Measurements from ENCODE around the gene CSNK1E. TPM values are rescaled to one million over a fixed set of nuclear protein-coding genes. Genes with fewer than 3 reads are reported as not detected.
A peak's percentile ranks its signal among the peaks of the same experiment; 100 is the strongest.

Gene CSNK1E
- total and polyA plus RNA-seq, 4 donors = 87.2 to 121 (median 112) TPM

DNA sequence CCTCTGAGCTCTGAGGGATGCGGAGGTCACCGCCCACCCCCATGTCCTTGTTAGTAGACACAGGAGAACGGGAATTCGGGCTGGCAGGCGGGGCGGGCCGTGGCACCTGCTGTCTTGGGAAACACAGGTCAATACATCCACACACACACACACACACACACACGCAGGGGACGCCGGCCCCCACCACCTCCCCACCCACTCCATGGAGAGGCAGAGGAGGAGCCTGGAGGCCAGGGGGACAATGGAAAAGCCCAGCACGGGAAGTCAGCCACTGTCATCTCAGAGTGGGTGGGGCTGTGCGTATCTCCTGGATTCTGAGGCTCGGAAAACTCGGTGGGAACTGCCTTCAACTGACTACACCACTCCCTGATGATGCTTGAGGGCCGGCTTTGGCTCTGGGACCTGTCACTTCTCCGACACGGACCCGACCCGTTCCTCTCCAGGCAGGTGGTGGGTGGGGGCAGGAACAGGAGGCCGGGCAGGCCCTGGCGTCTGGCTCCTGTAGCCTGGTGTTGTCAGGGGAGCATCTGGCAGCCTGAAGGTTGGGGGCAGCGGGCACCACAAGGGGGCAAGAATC lies 25.9 kb downstream of the CSNK1E start:
- WGBS, 2 donors = 68 to 85% methylated on average over 19 to 22 of the region's 22 CpGs
- no peaks in the 10 kb centered on the region for H3K9me3 ChIP-seq (ENCODE audit: control insufficient read depth in 4 of 4, insufficient read depth in 3 of 4, low read length in 3 of 4)
- ATAC-seq (ENCODE audit: insufficient read depth, low FRiP score) = no peak
- H3K4me3 ChIP-seq = no peak overlapping the region
- H3K27me3 ChIP-seq (ENCODE audit: control insufficient read depth in 3 of 3, insufficient read depth in 3 of 3, low read length in 2 of 3) = no peaks in the 10 kb centered on the region
- peaks cover 6 to 59% (median 24%) of the 10 kb centered on the region in 4 donors for H3K36me3 ChIP-seq (ENCODE audit: control insufficient read depth in 4 of 4, insufficient read depth in 4 of 4, low read length in 4 of 4)
- H3K4me1 ChIP-seq (ENCODE audit: control insufficient read depth in 5 of 5, insufficient read depth in 5 of 5, low read length in 5 of 5) = peaks cover 0 to 3% (median 2%) of the 10 kb centered on the region in 5 donors
- TF ChIP-seq, protein P1, sequence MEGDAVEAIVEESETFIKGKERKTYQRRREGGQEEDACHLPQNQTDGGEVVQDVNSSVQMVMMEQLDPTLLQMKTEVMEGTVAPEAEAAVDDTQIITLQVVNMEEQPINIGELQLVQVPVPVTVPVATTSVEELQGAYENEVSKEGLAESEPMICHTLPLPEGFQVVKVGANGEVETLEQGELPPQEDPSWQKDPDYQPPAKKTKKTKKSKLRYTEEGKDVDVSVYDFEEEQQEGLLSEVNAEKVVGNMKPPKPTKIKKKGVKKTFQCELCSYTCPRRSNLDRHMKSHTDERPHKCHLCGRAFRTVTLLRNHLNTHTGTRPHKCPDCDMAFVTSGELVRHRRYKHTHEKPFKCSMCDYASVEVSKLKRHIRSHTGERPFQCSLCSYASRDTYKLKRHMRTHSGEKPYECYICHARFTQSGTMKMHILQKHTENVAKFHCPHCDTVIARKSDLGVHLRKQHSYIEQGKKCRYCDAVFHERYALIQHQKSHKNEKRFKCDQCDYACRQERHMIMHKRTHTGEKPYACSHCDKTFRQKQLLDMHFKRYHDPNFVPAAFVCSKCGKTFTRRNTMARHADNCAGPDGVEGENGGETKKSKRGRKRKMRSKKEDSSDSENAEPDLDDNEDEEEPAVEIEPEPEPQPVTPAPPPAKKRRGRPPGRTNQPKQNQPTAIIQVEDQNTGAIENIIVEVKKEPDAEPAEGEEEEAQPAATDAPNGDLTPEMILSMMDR (IDR thresholded peaks at IDR 0.05; ENCODE audit: control extremely low read depth, extremely low read depth) = no peak
- peak overlapping the region in 1 of 2 donors; percentile 51 for H3K27ac ChIP-seq (ENCODE audit: low read depth in 1 of 2, low read length in 1 of 2)
- peak in 1 of 3 donors; percentile 32 for DNase-seq
- no peak overlapping the region for H3K9ac ChIP-seq (ENCODE audit: insufficient read depth in 1 of 2, low read length in 2 of 2)

DNA sequence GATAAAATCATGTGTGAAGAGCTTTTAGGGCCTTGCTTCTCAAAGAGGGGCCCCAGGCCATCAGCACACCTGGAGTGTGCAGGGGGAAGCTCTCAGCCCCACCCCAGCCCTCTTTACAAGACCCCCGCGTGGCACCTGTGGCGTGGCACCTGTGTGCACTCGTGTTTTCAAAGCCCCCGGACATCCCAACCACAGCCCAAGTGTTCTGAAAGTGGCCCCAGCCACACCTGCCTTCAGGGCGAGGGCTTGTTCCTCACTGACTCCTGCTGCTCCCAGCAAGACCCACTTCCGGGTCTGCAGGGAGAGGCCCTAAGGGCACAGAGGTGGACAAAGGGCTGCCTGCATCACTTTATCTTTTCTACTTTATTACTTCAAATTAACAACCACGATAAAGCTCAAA lies 26.9 kb downstream of the CSNK1E start:
- H3K27ac ChIP-seq (ENCODE audit: low read depth in 1 of 2, low read length in 1 of 2) = no peak overlapping the region

DNA sequence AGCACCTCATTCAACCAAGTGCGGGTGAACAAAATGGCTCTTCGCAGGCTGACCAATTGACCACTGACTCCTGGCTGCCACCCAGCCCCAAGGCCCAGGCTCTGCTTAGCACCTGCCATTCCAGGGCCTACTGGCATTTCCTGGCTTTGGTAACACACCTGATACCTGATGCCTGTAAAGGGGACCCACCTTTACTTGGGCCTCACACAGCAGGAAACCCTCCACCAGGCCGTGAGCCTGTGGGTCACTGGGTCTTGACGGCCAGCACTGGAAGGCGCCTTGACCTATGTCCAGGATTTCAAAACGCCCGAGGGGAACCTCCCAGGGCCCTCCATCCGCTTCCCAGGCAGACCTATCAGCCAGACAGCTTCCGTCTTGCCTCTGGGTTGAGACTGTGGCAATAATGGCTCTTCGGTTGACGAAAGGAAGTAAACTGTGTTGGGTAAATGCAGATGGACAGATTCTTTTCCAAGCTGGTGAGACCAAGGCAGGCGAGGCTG lies 27.6 kb downstream of the CSNK1E start:
- TF ChIP-seq, protein P1 (IDR thresholded peaks at IDR 0.05; ENCODE audit: control extremely low read depth, extremely low read depth) = no peak
- no peaks in the 10 kb centered on the region for H3K27me3 ChIP-seq (ENCODE audit: control insufficient read depth in 3 of 3, insufficient read depth in 3 of 3, low read length in 2 of 3)
- H3K4me1 ChIP-seq (ENCODE audit: control insufficient read depth in 5 of 5, insufficient read depth in 5 of 5, low read length in 5 of 5) = peaks cover 0 to 7% (median 2%) of the 10 kb centered on the region in 5 donors
- DNase-seq = peak; percentile 22 to 26 (median 23)
- WGBS, 2 donors = 46 to 76% methylated on average over 12 of the region's 12 CpGs
- no peak overlapping the region for H3K4me3 ChIP-seq
- peaks cover 4 to 47% (median 15%) of the 10 kb centered on the region in 4 donors for H3K36me3 ChIP-seq (ENCODE audit: control insufficient read depth in 4 of 4, insufficient read depth in 4 of 4, low read length in 4 of 4)
- H3K9ac ChIP-seq (ENCODE audit: insufficient read depth in 1 of 2, low read length in 2 of 2) = no peak overlapping the region
- H3K27ac ChIP-seq (ENCODE audit: low read depth in 1 of 2, low read length in 1 of 2) = peak overlapping the region in 1 of 2 donors; percentile 52
- no peaks in the 10 kb centered on the region for H3K9me3 ChIP-seq (ENCODE audit: control insufficient read depth in 4 of 4, insufficient read depth in 3 of 4, low read length in 3 of 4)
- no peak for ATAC-seq (ENCODE audit: insufficient read depth, low FRiP score)

More for the DNA sequence above, 26.9 kb downstream of the CSNK1E start:
- WGBS, 2 donors = 54 to 79% methylated on average over 8 of the region's 8 CpGs
- Histone ChIP-seq H3K9me3 (ENCODE audit: control insufficient read depth in 4 of 4, insufficient read depth in 3 of 4, low read length in 3 of 4) (no peaks in the 10 kb centered on the region), H3K27me3 (ENCODE audit: control insufficient read depth in 3 of 3, insufficient read depth in 3 of 3, low read length in 2 of 3) (no peaks in the 10 kb centered on the region), H3K4me3 (no peak overlapping the region), H3K4me1 (ENCODE audit: control insufficient read depth in 5 of 5, insufficient read depth in 5 of 5, low read length in 5 of 5) (peaks cover 0 to 4% (median 2%) of the 10 kb centered on the region in 5 donors), H3K36me3 (ENCODE audit: control insufficient read depth in 4 of 4, insufficient read depth in 4 of 4, low read length in 4 of 4) (peaks cover 4 to 50% (median 16%) of the 10 kb centered on the region in 4 donors), H3K9ac (ENCODE audit: insufficient read depth in 1 of 2, low read length in 2 of 2) (no peak overlapping the region)
- no peak for DNase-seq
- TF ChIP-seq, protein P1 (IDR thresholded peaks at IDR 0.05; ENCODE audit: control extremely low read depth, extremely low read depth) = no peak
- ATAC-seq (ENCODE audit: insufficient read depth, low FRiP score) = no peak
